GM12872 (cell line): Measurements from ENCODE around the gene CCZ1B.
A peak's percentile ranks its signal among the peaks of the same experiment; 100 is the strongest.
"Not testable (repeated sequence)": the region's sequence is repeated elsewhere in the genome, so short reads cannot be mapped to it uniquely, and the experiment has no call there.

Experiments
- CTCF ChIP-seq: IDR thresholded peaks from 3 replicates; pipeline ENCODE4 v1.5.1; 2011; ENCODE audit warnings: low read depth, mild to moderate bottlenecking, low read length, moderate library complexity; ENCODE audit not compliant: insufficient read depth

CCZ1B gene

GRCh38 chr7:6826151-6826550 is at the start of gene CCZ1B:
Gene CCZ1B, minus strand, starts transcription at chr7:6826275. Its CDS starts 78 bp downstream, at chr7:6826197.
- peak; percentile 41 for TF ChIP-seq CTCF

GRCh38 chr7:6857721-6858314 is 31.7 kb upstream of the CCZ1B start:
- peak; percentile 72 for TF ChIP-seq CTCF

- TF ChIP-seq CTCF: no peak
Observed at GRCh38 chr7:6833636-6834035, 7.6 kb upstream of the CCZ1B start.

GRCh38 chr7:6831018-6831725 is 5.1 kb upstream of the CCZ1B start:
- TF ChIP-seq CTCF: no peak

DNA sequence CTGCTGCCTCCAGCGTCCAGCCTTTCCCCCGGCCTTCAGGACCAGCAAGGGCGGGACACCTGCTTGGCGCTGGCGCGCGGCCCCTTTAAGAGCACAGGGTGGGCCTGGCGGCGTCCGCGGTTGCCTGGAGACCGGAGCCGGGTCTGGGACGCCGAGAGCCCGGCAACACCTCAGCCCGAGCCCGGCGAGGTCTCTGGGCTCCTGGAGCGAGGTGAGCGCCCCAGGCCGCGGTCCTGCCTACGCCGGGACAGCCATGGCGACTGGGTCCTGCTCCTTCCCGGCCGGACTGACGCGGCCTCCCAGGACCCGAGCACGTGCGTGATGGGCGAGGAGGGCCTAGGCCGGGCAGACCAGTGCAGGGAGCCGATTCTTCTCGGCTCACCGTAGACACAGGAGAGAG is 72.1 kb downstream of the CCZ1B start, which contains the start of gene RSPH10B2:
RSPH10B2 (plus strand) TSS at position 140 of the 400 bp plus-strand sequence. CDS start 3,575 bp downstream, outside the sequence.
- TF ChIP-seq CTCF: not testable (repeated sequence)
